ENCODE data around the gene TFG.
"Not testable (repeated sequence)": the region's sequence is repeated elsewhere in the genome, so short reads cannot be mapped to it uniquely, and the experiment has no call there.

TFG gene

DNA sequence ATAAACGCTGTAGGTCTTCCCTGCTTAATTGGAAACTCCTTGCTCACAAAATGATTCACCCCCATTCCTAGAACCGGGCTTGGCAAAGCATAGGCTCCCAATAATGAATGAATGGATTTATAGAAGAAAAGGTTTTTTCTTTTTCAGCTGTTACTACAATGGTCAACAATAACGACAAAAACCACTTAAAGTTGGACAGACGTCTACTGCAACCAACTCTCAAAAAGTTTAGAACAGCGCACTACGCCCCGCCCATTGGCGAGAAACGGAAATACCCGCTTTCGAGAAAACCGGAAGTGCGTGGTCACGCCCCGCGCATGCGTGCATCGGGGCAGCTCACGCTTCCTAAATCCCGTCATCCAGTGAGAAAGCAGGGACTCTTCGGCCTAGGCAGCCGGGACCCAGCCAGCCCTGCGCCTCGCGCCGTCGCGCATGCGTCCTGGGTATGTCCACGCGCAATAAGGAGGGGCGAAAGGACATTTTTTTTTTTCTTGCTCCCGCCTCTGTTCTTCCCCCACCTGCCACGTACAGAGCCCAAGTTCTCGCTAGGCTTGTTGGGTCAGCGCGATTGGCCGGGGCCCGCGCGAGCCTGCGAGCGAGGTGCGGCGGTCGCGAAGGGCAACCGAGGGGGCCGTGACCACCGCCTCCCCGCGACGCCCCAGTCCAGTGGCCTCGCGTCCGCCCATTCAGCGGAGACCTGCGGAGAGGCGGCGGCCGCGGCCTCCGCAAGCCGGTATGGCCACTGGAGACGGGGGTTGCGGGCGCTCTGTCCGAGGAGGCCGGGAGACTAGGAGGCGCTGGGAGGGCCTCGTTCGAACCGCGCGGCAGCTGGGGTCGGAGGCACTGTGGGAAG is at the start of gene TFG:
Gene TFG, plus strand, starts transcription at position 506 of the 853 bp plus-strand sequence. CDS start 4,192 bp downstream, outside the sequence.
- peak; percentile 95 to 96 for DNase-seq

DNA sequence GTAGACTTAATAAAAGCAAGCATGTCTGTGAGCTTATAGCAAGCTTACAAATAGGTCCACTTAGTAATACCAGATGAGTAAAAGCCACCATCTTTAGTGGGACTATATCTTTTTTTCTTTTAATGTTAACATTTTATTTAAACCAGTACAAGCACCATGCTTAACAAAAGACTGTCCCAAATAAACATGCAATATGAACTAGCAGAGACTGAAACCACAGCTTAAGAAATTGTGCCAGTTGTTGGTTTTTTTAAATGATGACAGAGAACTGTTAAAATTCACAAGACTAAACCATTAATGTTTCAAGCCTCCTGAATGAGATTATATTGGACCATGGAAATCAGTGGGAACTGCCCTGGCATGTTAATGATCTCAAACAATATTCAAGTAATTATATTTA is 48.0 kb upstream of the TFG start:
- not testable (repeated sequence) for DNase-seq

DNA sequence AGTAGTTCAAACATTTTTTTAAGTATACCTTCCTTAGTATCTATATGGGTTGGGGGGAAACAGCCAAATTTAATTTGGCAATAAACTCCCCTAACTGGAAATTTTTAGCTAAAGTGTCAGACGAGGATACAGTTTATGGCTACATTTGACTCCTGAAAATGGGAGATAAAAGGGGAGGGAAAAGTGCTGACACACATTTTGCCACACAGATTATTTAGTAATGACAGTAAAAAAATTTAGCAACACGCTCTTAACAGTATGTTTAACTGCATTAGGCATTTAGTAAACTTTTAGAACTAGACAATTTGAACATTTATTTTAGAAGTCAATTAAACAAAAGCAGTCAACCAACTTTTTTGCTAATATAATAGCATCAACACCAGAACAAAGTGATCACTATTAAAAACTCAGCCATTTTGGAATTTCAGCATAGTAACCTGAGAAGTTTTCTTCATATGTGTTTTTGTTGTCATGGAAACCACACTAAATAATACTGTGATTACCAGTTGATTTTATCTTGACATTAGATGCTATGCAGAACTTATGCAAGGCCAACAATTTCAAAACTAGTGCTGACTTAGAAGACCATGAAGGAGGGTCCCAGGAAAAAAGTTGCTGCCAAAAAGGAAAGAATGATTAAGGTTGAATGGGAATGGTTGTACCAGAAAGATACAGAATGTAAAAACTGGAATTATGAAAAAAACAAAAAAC is 47.0 kb upstream of the TFG start:
- DNase-seq = no peak

DNA sequence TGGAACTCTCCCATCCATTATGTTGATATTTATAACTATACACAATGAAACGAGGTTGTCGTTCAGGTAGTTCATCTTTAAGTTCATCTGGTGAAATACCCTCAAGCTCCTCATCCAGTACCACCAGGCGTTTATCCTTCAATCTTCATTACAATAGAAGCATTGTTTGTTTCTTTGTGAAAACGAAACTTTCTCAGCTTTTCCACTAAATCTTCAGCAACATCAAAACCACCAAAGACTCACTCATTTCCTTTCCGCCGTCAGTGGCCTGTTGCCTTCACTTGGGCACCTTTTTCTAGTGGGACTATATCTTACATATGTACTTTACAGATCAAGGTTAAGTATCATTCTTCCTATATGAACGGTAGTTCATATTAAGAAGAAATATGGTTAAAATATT is 44.1 kb upstream of the TFG start:
- no peak for DNase-seq

DNA sequence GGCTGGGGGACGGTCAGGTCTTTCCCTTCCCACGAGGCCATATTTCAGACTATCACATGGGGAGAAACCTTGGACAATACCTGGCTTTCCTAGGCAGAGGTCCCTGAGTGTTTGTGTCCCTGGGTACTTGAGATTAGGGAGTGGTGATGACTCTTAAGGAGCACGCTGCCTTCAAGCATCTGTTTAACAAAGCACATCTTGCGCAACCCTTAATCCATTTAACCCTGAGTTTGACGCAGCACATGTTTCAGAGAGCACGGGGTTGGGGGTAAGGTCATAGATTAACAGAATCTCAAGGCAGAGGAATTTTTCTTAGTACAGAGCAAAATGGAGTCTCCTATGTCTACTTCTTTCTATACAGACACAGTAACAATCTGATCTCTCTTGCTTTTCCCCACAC is 42.6 kb upstream of the TFG start:
- not testable (repeated sequence) for DNase-seq

DNA sequence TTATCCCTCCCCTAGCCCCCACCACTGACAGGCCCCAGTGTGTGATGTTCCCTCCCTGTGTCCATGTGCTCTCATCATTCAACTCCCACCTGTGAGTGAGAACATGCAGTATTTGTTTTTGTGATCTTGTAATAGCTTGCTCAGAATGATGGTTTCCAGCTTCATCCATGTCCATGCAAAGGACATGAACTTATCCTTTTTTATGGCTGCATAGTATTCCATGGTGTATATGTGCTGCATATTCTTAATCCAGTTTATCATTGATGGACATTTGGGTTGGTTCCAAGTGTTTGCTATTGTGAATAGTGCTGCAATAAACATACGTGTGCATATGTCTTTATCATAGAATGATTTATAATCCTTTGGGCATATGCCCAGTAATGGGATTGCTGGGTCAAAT is 42.0 kb upstream of the TFG start:
- not testable (repeated sequence) for DNase-seq

DNA sequence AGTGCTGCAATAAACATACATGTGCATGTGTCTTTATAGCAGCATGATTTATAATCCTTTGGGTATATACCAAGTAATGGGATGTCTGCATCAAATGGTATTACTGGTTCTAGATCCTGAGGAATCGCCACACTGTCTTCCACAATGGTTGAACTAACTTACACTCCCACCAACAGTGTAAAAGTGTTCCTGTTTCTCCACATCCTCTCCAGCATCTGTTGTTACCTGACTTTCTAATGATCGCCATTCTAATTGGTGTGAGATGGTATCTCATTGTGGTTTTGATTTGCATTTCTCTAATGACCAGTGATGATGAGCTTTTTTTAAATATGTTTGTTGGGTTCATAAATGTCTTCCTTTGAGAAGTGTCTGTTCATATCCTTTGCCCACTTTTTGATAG is 38.3 kb upstream of the TFG start:
- not testable (repeated sequence) for DNase-seq

DNA sequence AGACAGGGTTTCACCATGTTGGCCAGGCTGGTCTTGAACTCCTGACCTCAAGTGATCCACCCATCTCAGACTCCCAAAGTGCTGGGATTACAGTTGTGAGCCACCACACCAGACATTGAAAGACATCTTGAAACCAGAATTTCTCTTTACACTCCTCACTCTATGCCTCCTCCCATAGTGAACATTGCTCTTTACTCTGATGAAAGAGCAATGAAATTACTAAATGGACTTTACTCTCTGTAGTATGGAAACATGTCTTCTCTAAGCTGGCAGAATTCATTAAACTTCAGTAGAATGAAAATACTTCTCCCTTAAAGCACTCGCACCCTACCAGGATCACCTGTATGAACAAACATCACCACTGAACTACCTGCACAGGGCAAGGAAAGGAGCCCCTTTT is 27.8 kb upstream of the TFG start:
- no peak for DNase-seq

DNA sequence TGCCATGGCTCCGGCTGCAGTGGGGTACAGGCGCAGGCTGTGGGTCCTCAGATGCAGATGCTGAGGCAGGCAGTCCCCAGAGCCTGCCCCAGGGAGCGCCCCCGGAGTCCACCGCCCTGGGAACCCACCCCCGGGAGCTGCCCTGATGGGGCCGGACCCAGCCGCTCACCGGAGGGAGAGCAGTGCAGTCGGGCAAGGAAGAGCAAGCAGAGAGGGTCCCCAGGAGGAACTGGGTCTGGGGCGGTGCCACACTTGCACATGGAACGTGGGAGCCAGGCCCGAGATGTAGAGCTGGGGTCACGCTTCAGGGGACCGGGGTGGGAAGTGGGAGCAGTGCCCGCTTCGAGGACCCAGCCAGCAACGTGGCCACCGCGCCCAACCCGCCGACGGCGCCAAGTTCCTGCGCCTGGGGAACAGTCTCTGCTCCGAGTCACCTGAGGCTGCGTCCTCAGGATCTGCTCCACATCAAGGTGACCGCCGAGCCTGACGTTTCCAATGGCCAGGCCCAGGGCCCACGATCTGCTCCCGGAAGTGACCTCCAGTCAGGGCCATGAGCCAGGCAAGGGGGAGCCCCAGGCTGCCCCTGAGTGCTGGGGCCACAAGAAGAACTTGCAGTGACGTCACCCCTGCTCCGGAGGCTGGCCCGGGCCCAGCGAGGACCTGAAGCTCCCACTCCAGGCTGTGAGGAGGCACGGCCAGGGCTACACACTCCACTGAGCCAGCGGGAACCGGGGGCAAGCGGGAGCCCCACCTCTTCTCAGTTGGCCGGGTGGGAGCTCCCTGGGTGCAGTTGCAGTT is 27.0 kb upstream of the TFG start:
- DNase-seq = no peak

DNA sequence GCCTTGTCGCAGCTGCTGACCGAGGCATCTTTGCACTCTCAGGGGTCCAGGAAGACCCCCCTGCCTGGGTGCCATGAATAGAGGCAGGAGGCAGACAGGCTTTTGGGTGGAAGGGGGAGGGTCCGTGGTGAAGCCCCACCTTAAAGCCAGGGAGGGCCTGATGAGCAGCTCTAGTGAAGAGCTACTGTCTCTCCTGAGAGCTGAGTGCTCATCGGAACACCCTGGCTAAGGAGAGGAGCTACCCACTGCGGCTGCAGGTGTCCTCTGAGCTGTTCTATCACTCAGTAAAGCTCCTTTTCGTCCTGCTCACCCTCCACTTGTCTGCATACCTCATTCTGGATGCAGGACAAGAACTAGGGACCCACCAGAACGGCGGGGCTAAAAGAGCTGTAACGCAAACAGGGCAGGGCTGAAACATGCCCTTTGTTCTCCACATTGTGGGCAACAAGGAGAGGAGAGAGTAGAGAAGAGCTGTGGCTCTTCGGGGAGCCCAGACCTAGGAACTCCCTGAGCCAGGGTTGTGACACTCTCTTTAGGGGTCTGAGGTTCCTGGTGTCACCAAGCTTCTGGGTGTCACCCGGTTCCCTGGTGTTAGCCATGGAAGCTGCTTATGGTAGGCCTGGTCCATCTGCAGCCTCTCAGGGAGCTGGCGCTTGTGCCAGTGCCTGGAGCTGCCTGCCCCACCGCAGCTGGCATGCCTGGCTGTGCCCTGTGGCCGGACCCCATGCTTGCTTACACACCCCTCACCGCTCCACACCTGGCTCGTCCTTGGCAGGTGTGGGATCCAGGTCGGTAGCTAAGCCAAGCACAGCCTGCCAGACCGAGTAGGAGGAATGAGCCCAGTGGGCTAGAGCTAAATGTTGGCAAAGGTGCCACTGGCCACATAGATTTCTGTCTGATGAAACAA is 26.2 kb upstream of the TFG start:
- no peak for DNase-seq

DNA sequence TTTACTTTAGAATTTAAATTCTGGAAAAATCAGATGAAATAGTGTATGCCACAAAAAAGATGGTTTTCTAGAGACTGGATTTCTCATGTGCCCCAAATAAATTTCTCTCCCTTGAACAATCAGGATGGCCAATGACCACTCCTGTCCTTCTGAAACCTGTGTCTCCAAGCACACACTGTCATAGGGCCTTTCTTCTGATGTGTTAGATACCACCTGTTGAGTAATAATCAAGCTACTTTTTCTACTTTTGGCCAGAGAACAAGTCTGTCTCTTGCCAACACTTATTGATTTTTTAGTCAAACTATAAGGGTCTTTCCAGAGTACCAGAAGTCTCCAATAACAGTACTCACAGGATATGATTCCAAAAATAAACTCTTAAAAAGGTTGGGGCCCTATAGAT is 16.1 kb upstream of the TFG start:
- DNase-seq = no peak

DNA sequence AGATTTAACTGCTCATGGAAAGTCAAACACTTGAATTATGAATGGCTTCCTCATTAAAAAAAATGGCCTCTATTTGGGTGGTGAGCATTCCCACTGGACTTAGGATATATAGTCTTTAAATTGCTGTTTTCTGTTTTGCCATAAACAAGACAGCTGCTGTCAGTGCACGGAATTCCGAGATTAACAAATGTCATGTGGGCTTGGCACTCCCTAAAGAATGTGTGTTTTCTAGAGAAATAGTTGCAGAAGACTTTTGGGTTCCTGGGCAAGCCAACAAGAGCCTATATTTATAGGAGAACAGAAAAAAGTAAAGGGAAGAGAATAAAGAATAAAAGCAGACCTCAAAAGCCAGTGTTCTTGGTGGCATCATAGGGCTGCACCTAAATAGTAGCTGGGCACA is 13.6 kb upstream of the TFG start:
- DNase-seq = no peak

DNA sequence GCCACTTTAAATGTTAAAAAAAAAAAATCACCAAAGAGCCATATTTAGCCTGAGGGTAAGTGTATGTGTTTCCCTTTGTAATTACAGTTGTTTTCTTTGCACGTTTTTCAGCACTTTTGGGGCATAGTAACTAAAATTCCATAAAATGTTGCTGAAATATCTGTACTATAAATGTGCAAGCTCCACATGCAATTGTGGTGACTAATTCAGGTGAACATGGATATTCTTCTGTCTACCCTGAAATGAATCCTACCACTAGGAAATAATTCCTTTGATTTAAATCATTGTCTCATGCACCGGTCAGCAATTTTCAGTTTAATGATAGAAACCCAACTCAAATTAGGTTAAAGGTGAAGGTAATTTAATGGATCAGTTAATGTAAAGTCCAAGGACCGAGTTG is 13.1 kb upstream of the TFG start:
- DNase-seq = no peak

DNA sequence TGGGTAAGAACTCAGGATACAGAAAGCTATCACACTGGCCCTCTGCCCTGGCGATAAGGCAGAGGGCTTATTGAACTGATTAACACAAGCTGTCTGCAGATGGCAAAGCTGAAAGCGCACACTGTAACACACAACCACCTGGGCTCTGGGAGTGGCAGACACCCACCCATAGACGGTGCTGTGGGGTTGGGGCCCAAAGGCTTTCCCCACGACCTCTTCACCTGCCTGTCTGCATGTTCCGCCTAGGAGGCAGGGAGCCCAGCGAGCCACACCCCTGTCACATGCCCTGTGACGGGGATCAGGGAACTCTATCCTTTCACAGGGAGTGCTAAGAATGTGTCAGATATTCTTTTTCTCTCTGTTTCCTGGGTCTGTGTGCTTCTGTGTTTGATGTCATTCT is 12.1 kb upstream of the TFG start:
- DNase-seq = no peak

DNA sequence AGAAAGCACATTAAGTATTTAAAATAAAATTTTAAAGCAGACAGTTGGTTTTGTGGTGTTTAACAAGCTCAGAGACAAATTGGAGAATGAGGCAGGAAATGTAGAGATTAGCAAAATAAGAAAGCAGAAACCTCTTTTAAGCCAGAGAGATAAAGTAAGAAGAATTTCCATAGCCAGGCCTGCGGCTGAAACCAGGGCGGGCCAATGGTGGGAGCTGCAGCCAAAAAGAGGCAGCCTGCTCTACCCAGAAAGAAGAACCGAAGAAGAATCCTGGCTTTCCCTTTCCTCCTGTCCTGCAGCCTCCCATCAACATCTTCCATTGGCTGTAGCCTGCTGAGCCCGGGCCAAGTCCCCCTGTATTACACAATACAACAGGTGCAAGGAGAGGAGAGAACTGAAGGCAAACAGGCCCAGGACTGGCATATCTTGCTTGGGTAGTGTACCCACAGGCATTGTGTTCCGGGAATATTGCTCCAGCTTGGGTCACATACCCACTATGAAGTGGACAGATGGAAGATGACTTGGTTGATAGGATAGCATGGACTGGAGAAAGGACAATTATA is 11.5 kb upstream of the TFG start:
- DNase-seq = no peak

DNA sequence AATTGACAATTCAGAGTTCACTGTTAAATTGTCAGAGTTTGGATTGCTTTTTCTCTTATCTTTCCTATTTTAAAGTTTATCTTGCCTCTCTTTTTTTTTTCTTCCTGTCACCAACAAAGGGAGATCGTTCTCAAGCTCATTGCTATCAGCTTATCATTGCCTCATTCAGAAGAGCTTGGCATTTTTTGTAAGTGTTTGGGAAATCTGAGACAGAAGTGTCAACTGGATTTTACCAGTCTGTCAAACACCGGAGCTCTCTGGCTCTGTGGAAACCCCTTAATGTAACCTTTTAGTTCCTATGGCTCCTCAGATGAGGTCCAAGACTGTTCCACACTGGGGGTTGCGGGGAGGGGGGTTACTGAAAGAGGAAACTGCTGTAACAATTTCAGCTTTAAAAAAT is 10.6 kb upstream of the TFG start:
- no peak for DNase-seq

DNA sequence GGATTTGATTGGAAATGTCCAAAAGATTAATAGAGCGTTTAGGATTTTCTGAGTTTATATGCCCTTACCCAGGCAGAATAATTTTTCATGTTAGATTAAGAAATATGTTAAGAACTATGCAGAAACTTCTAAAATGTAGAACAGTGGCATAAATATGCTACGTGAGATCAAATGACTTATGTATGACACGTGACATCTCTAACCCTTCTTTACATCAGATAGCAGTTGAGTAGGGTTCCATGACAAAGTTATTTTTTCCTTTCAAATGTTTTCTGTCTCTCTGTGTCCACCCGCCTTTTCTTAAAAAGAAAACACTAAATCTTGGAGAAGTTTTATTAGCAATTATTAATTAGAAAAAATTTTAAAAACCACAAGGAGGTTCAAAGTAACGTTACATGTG is 8.6 kb upstream of the TFG start:
- DNase-seq = no peak

DNA sequence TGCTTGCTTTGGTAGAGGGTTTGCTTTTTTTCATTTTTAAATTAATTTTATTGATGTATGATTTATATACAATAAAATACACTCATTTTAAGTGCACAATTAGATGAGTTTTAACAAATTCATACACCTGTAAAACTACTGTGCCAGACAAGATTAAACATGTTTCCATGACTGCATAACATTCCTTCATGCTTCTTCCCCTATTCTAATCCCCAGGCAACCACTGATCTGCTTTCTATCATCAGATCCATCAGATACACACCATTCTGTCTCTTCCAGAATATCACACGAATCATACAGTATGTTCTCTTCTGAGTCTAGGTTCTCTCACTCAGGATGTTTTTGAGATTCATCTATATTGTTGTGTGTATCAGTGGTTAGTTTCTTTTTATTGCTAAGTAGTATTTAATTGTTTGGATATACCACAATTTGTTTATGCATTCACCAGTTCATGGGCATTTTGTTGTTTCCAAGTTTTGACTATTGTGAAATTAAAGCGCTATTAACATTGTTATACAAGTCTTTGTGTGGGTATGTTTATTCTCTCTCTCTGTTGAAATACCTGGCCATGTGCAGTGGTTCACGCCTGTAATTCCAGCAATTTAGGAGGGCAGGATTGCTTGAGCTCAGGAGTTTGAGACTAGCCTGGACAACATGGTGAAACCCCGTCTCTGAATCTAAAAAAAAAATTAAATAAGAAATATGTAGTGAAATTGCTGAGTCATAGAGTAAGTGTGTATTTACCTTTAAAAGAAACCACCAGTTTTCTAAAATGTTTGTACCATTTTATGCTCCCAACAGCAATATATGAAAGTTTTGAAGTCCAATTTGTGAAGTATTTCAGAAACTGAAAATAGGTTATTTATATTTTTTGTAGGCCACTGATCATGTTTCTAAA is 7.0 kb upstream of the TFG start:
- no peak for DNase-seq

DNA sequence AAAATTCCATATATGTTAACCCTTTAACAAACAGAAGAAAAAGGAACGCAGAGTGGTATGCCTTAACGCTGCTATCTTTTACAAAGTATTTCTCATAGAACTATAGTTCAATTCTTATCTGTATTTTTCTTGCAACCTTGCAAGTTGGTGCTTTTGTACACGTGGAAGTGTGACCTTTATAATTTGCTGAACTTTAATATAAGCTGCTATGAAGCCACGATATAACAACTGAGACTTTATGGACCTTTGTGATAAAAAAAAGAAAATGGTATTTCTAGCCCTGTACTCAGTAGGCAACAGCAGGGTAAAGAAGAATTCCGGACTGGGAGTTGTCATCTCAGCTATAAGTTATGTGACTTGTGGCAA is 6.3 kb upstream of the TFG start:
- DNase-seq = no peak

DNA sequence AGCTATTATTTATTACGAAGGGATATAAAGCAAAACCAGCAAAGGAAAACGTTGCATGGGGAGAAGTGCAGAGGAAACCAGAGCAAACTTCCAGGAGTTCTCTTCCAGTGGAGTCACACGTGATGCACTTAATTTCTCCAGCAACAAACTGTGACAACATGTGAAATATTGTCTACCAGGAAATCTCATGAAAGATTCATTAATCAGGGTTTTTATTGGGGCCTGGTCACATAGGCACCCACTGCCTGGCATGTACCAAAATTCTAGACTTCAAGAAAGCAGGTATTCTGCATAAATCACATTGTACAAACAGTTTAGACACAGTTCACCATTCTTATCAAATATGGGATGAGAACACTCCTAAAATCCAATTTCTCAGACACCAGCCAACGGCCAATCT is 5.4 kb upstream of the TFG start:
- DNase-seq = no peak

DNA sequence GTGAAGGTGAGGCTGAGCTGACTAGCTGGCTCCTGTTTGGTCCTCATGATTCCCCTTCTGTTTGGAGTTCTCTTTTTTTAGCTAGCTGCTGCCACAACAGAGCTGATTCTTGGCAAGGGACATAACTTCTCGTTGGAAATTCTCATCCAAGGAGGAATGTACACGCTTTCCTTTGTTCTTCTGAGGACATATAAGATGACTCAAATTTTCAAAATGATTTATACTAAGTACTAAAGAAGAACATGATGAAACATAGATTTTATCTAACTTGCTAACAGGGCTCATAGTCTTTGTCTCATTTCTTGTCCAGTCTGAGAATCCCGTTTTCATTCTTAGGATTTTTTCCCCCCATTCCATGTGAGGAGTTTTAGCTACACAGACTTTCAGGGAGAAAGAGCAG is 2.9 kb upstream of the TFG start:
- DNase-seq = no peak

Data from Kasumi-1 (cell line).